Measurements from ENCODE around the gene ABHD4. TPM values are rescaled to one million over a fixed set of nuclear protein-coding genes. Genes with fewer than 3 reads are reported as not detected.
"Not testable (repeated sequence)": the region's sequence is repeated elsewhere in the genome, so short reads cannot be mapped to it uniquely, and the experiment has no call there.

Gene ABHD4
- total RNA-seq, 4 donors from 2014 or later, result 17.5 to 41.1 (median 23.1) TPM

DNA sequence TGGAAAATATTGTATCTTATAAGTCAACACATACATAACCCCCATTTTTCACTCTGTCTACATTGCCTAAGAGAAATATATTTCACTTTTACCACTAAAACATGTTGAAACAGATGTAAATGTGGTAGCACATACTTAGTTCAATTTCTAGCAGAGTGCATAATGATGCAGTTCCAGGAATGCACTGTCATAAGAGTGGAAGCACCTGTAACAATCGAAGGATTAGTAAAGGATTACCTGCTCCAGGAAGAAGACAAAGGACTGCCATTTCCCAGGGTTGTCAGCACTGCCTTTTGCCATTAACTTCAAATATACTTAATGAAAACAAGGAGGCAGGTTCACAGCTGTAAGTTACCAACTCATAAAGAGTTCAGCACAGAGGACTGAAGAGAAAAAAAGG is 33.6 kb upstream of the ABHD4 start:
- Histone ChIP-seq H3K36me3 (peaks cover 0 to 17% (median 3%) of the 10 kb centered on the region in 4 donors), H3K27me3 (no peaks in the 10 kb centered on the region), H3K4me3 (no peak overlapping the region), H3K9me3 (no peaks in the 10 kb centered on the region), H3K4me1 (peaks cover 11 to 59% (median 34%) of the 10 kb centered on the region in 4 donors), H3K27ac (peak overlapping the region; percentile 49 to 85 (median 70))
- DNase-seq, result no peak
- in situ Hi-C loops (cut with MboI; ENCODE audit: low pct_ligation_motif_present in 1 of 4, low pct_unique_long_range_greater_than_20kb in 1 of 4, low sequenced_read_pairs in 3 of 4), result loop anchor here in 3 of 4 donors (10.0 to 25.0 kb wide), 4 partner anchors 80 to 298 kb away; partner anchors contain the start of genes LRP10 (in 2 of the 3) and OR6J1 (in 1 of the 3)
- TF ChIP-seq EP300 (IDR thresholded peaks at IDR 0.05; ENCODE audit: low read depth), result no peak
- no peak for TF ChIP-seq POLR2AphosphoS5 (IDR thresholded peaks at IDR 0.05)
- TF ChIP-seq POLR2A (IDR thresholded peaks at IDR 0.05), result no peak
- no peak for TF ChIP-seq CTCF (IDR thresholded peaks at IDR 0.05)
- WGBS, 2 donors (ENCODE audit: low coverage in 1 of 2), result 33 to 65% methylated on average over 1 of the region's 1 CpG
- intact Hi-C loops (cut with DNase I; ENCODE audit: low total_unique reads), result no loop called here

DNA sequence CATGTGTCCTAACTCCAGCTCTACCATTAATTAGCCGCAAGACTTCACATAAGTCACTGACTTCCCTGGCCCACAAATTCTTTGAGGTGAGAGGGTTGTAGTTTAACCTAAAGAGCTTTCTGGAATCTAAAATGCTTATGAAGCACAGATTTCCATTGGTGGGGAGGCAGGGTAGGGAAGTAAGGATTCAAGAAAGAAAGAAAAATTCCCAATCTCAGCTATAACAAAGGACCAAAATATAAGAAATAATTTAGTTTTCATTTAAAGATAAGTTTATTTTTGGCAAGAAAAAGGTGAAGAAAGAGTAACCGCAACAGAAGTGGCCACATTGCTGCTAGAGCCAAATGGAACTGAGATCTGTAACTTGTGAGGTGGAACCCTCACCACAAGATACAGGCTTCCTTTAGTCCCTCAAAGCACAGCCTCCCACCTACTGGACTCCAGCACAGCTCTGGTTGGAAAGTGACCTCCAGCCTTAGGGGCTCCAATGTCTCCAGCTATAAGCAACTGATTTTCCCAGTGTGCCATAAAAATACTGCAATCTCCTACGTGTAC is 32.6 kb upstream of the ABHD4 start:
- H3K27ac ChIP-seq, result peak overlapping the region; percentile 49 to 85 (median 70)
- WGBS, 2 donors (ENCODE audit: low coverage in 1 of 2), result 76 to 83% methylated on average over 2 to 3 of the region's 3 CpGs
- no peak for DNase-seq
- TF ChIP-seq POLR2A (IDR thresholded peaks at IDR 0.05) (no peak), CTCF (IDR thresholded peaks at IDR 0.05) (no peak)
- peaks cover 0 to 17% (median 3%) of the 10 kb centered on the region in 4 donors for H3K36me3 ChIP-seq
- no peaks in the 10 kb centered on the region for H3K27me3 ChIP-seq
- intact Hi-C loops (cut with DNase I; ENCODE audit: low total_unique reads) (no loop called here), in situ Hi-C loops (cut with MboI; ENCODE audit: low pct_ligation_motif_present in 1 of 4, low pct_unique_long_range_greater_than_20kb in 1 of 4, low sequenced_read_pairs in 3 of 4) (loop anchor here in 3 of 4 donors (5.0 to 25.0 kb wide), 5 partner anchors 79 to 297 kb away; partner anchors contain the start of genes LRP10 (in 2 of the 3) and OR6J1 (in 1 of the 3))
- no peaks in the 10 kb centered on the region for H3K9me3 ChIP-seq
- H3K4me1 ChIP-seq, result peaks cover 12 to 56% (median 31%) of the 10 kb centered on the region in 4 donors
- no peak overlapping the region for H3K4me3 ChIP-seq

- H3K27me3 ChIP-seq; H3K9me3 ChIP-seq; H3K4me3 ChIP-seq; DNase-seq; intact Hi-C loops (cut with DNase I; ENCODE audit: low total_unique reads): not testable (repeated sequence)
- in situ Hi-C loops (cut with MboI; ENCODE audit: low pct_ligation_motif_present in 1 of 4, low pct_unique_long_range_greater_than_20kb in 1 of 4, low sequenced_read_pairs in 3 of 4), result loop anchor here in 3 of 4 donors (5.0 to 25.0 kb wide), 5 partner anchors 79 to 296 kb away; partner anchors contain the start of genes LRP10 (in 2 of the 3) and OR6J1 (in 1 of the 3)
- 75% methylated on average over 9 of the region's 9 CpGs; no CpG with 5 or more reads in 1 of the 2 donors for WGBS, 2 donors (ENCODE audit: low coverage in 1 of 2)
- Histone ChIP-seq H3K4me1 (peaks cover 15 to 53% (median 31%) of the 10 kb centered on the region in 4 donors), H3K27ac (peak overlapping the region; percentile 49 to 85 (median 70)), H3K36me3 (peaks cover 0 to 17% (median 3%) of the 10 kb centered on the region in 4 donors)
Measured at GRCh38 chr14:22566266-22566665, 31.8 kb upstream of the ABHD4 start.

GRCh38 chr14:22566845-22567244 is 31.3 kb upstream of the ABHD4 start:
- in situ Hi-C loops (cut with MboI; ENCODE audit: low pct_ligation_motif_present in 1 of 4, low pct_unique_long_range_greater_than_20kb in 1 of 4, low sequenced_read_pairs in 3 of 4), result loop anchor here in 3 of 4 donors (5.0 to 25.0 kb wide), 5 partner anchors 78 to 295 kb away; partner anchors contain the start of genes LRP10 (in 2 of the 3) and OR6J1 (in 1 of the 3)
- Histone ChIP-seq H3K27me3 (no peaks in the 10 kb centered on the region), H3K9me3 (no peaks in the 10 kb centered on the region), H3K36me3 (peaks cover 0 to 17% (median 3%) of the 10 kb centered on the region in 4 donors), H3K4me3 (no peak overlapping the region), H3K27ac (peak overlapping the region; percentile 49 to 85 (median 70)), H3K4me1 (peaks cover 11 to 48% (median 27%) of the 10 kb centered on the region in 4 donors)
- DNase-seq, result no peak
- 65 to 83% methylated on average over 2 of the region's 2 CpGs for WGBS, 2 donors (ENCODE audit: low coverage in 1 of 2)
- intact Hi-C loops (cut with DNase I; ENCODE audit: low total_unique reads), result no loop called here
- TF ChIP-seq EP300 (IDR thresholded peaks at IDR 0.05; ENCODE audit: low read depth) (no peak), POLR2AphosphoS5 (IDR thresholded peaks at IDR 0.05) (no peak), CTCF (IDR thresholded peaks at IDR 0.05) (no peak), POLR2A (IDR thresholded peaks at IDR 0.05) (no peak)

All from transverse colon (tissue), 4 donors.